Thyroid gland (tissue), 4 donors: ENCODE data around the gene RPL22.

Source experiments
- CTCF ChIP-seq, 6 experiments: fragments of 200-600 bp in 3 of 6; fragments of 450-650 bp in 3 of 6; sonication (generic) in 3 of 6; IDR thresholded peaks; one replicate each; pipeline ENCODE4 v1.5.1; 2016 to 2019; ENCODE audit warnings: antibody characterized with exemption in 6 of 6, mild to moderate bottlenecking in 2 of 6, inconsistent platforms in 1 of 6, moderate library complexity in 1 of 6
- POLR2A ChIP-seq, 2 donors: fragments of 450-650 bp; IDR thresholded peaks; one replicate each; pipeline ENCODE4 v1.6.1; 2017; ENCODE audit warnings: antibody characterized with exemption in 2 of 2, mild to moderate bottlenecking in 2 of 2, moderate library complexity in 1 of 2

DNA sequence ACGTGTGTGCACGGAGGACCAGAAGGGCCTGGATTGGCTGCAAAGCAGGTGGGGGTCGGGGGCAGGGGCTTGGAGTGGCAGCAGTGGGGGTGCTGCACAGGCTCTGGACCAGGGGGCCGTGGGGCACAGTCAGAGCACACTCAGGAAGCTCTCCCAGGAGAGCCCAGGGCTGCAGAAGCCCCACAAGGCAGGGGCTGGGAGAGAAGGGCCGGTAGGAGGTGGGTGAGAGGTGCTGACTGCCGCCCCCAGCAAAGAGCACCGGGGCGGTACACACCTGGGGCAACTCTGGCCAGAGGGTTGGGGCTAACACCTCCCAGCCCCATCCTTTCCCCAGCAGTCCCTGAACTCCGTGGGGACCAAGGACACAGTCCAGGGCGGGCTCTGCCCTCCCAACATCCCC, 33.2 kb downstream of the RPL22 start:
- TF ChIP-seq CTCF (IDR thresholded peaks at IDR 0.05) = no peak
- no peak for TF ChIP-seq POLR2A (IDR thresholded peaks at IDR 0.05)
